Raji (cell line): ENCODE data around the gene PLEKHA8.

ENCODE experiments used
- POLR2A ChIP-seq: IDR thresholded peaks from 2 replicates; pipeline ENCODE4 v1.6.1; 2011; ENCODE audit warnings: low read depth, low read length, control low read depth; ENCODE audit not compliant: insufficient read depth

Gene PLEKHA8

GRCh38 chr7:30155481-30155880, 127.3 kb downstream of the PLEKHA8 start:
- no peak for TF ChIP-seq POLR2A

- TF ChIP-seq POLR2A: no peak
Observed at GRCh38 chr7:30157204-30157603, 129.0 kb downstream of the PLEKHA8 start.

- TF ChIP-seq POLR2A: no peak
Observed at GRCh38 chr7:30159163-30159562, 131.0 kb downstream of the PLEKHA8 start.

DNA sequence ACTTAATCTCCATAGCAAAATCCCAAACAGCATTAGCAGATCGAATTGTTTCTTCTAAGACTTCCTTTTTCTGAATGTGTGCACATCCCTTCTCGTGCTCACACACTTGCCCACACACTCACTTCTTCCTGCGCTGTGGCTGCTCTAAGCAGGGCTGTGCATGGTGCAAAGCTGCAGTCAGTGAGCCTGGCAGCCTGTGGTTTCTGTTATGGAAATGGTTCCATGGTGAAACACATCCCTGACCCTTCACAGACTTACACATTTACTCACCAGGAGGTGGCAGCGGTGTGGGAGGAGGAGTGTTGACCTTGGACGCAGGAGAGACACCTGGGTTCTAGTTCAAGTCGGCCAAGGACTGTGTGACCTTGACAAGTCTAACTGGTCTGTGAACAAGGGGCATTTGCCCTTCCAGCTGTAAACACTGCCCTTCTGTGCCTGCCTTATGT, 131.5 kb downstream of the PLEKHA8 start:
- TF ChIP-seq POLR2A: no peak

GRCh38 chr7:30160329-30160728, 132.1 kb downstream of the PLEKHA8 start:
- no peak for TF ChIP-seq POLR2A

DNA sequence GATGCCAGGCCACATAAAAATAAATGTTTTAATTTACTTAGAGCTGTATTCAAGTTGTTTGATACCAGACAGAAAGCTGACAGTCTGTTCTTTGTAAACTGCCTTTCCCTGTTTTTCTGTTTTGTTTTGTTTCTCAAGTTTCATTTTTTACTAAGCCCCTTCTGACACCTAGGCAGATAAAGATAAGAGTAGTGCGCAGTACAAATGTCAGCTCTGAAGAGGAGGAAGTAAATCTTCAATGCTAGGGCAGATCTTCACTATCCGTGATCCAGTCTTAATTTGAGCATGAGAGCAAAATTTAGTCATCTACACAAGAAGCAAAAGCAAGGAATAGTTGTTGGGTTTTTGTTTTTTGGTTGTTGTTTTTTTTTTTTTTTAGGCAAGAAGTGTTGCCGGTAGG, 133.9 kb downstream of the PLEKHA8 start:
- no peak for TF ChIP-seq POLR2A

DNA sequence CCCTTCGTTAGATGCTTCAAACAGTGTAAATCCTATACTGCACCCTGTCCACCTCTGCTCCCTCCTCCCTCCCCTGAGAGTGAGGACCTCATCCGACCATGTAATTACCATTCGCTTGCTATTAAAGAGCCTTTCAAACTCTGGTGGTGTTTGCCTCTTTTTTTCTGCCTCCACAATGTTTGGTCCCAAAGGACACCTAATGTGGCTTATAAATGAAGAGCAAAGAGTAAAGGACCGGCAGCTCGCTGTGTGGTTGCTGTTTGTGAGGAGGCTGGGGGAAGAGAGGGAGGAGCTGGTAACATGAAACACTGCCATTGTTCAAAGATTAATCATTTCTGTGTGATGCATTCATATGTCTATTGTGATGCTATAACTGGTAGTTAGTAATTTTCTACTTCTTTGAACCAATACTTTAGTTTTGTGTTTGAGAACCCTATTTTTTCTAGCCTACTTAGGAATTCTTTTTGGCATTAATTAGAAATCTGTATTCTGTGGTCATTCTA, 134.5 kb downstream of the PLEKHA8 start:
- TF ChIP-seq POLR2A: no peak

DNA sequence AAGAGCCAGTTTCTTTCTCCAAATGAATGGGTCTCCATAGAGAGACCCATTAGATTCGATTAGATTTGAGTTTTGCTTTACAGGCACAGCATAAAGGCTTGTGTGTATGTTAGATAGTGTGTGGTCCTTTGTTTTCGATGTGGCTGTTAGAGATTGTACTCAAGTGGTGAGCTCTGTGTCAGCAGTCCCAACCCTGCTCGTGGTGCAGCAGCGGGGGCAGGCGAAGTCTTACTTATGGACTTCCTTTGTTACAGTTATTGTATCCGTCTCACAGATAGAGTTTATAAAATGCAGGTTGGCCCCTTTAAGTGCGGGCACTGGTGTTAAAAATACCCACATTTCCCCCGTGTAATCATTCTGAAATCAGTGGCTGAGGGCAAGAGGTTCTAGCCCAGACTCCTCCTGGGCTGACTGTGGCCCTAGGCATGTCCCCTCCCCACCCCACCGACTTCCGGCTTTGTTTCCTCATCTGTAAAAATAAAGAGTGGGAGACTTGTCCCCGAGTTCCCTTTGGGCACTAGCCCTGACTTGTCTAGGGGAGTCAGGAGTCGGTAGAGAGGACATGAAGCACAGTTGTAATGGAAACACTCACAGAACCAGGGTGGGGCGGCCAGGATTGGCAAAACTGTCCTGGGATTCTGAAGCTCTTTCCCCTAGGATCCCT, 135.2 kb downstream of the PLEKHA8 start:
- no peak for TF ChIP-seq POLR2A

DNA sequence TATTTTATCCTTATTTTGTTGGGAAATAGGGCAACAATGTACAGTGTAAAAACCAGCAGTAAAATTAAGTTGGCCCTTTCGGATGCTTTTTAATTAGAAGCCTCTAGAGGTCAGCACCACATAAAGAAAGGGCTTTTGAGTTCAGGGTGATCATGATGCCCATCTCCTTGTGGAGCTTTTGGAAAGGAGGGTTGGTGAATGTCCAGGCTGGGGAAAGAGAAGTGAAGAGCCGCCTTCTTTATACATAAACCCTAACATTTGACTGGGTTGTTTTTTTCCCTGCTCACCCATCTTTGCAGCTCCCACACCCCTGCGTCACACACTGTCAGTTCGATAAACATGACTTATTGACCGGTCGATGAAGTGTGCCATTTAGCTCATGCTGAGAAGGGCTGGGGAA, 136.4 kb downstream of the PLEKHA8 start:
- TF ChIP-seq POLR2A: no peak

DNA sequence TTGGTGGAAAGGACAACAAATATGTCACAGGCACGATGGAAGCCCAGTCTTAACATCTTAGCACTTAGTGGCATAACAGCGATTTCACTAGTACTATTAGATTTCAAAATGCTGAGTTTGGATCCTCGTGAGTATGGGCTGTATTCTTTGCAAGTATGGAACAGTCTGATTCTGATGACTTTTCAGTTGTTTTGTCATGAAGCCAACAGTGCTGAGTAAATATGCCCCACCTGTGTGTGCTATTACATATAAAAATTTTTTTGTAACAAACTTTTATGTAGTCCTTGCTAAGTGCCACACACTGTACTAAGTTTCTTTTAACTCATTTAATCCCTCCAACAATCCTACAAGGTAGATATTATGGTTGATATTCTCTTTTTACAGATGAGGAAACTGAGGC, 137.4 kb downstream of the PLEKHA8 start:
- TF ChIP-seq POLR2A: no peak

- TF ChIP-seq POLR2A: no peak
Observed at GRCh38 chr7:30166155-30166840, 138.1 kb downstream of the PLEKHA8 start.

GRCh38 chr7:30166841-30167235, 138.6 kb downstream of the PLEKHA8 start:
- TF ChIP-seq POLR2A: no peak

DNA sequence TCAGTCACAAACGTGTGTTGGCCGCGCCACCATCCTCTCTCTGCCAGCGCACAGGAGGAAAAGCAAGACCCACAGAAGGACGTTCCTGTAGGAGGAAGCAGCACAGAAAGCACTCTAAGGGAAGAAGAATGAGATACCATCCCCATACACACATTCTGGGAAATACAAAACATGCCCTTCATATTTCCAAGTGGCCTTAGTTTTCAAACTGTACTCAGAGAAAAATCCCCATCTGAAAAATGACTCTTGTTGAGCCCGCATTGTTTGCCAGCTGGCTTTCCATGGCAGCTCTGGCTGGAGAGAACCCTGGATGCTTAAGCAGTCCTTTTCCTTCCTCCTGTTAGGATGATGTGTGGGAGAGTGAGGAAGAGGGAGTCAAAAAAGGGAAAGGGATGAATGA, 139.7 kb downstream of the PLEKHA8 start:
- TF ChIP-seq POLR2A: no peak

DNA sequence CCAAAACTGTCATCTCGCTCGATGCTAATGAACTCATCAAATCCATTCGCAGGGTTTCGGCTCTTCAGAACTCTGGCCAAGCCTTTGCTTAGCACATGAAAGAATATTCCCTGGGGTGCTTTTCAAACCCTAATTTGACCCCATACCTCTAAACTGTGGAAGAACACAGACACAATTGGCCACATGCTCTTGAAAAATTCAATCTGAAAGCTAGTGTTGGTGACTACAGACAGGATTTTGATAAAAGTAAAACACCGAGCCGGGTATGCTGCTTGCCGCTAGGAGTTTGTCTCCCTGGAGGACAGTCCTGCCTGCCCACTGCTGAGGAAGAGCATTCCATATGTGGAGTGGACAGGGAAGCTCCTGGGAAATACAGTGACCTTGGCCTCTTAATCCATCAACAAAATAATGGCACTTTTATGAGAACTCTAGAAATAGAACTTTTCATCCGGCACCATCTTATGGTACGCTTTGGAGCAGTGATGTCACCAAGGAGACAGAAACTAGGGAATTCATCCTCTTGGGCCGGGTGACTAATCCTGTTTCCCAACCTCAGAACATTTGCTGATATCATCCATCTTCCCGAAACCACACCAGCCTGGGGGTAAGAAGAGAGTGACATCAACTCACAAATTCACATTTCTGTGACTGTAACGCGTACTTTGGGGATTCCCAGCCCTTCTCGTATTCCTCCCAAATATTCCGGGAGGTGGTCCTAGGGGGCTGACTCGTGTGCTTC, 140.8 kb downstream of the PLEKHA8 start:
- no peak for TF ChIP-seq POLR2A

DNA sequence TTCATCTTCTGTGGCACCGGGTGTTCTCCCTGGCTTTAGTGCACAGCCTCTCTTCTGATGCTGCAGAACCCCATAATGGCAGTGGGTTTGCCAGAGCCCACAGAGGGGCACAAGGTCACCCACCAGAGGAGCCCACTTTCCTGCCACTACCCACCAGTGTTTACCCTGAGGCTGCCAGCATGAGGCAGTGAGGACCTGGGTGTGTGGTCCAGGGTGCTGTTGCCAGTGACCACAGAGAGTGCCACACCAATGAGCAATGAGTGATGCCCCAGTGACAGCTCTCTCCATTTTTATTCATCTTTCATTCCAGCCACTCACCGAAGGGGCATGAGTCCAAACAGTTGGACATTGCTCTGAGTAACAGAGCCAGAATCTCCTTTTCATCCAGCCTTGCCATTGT, 141.4 kb downstream of the PLEKHA8 start:
- TF ChIP-seq POLR2A: no peak
